ENCODE data around the gene GLIS1.

DNA sequence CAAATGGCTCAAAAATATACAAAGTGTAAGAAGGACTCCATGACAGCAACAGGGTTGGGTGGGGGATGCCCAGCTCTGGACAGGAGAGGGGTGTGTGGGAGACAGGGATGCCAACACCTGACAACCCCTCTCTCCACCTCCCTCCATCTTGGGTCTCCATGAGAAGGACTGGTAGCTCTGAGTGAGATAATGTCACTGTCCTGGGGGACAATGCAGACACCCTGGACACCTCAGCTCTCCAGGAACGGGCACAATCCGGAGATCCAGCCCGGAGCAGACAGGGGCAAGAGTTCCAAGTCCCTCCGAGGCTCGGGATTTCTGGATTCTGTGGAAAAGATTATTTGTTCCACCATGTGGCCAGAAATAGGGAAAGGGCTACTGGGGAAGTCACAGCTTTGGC, 122.5 kb downstream of the GLIS1 start:
- TF ChIP-seq EZH2phosphoT487 (conservative IDR thresholded peaks at IDR 0.05; ENCODE audit: low read length): no peak
- TF ChIP-seq, protein P1, sequence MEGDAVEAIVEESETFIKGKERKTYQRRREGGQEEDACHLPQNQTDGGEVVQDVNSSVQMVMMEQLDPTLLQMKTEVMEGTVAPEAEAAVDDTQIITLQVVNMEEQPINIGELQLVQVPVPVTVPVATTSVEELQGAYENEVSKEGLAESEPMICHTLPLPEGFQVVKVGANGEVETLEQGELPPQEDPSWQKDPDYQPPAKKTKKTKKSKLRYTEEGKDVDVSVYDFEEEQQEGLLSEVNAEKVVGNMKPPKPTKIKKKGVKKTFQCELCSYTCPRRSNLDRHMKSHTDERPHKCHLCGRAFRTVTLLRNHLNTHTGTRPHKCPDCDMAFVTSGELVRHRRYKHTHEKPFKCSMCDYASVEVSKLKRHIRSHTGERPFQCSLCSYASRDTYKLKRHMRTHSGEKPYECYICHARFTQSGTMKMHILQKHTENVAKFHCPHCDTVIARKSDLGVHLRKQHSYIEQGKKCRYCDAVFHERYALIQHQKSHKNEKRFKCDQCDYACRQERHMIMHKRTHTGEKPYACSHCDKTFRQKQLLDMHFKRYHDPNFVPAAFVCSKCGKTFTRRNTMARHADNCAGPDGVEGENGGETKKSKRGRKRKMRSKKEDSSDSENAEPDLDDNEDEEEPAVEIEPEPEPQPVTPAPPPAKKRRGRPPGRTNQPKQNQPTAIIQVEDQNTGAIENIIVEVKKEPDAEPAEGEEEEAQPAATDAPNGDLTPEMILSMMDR (IDR thresholded peaks at IDR 0.05; ENCODE audit: insufficient read depth, low read length, poor library complexity, severe bottlenecking): no peak
